NT2/D1 (cell line): Measurements from ENCODE around the gene RNF130.
A peak's percentile ranks its signal among the peaks of the same experiment; 100 is the strongest.

Experiments
- DNase-seq: peaks from one replicate; pipeline ENCODE4 v3.0.0-alpha.2; 2011; ENCODE audit warnings: low read depth, low spot score
- H3K27me3 ChIP-seq: 2 replicates; pipeline ENCODE4 v1.6.0; 2011; ENCODE audit warnings: mild to moderate bottlenecking; ENCODE audit not compliant: insufficient read length, insufficient read depth
- H3K36me3 ChIP-seq: 2 replicates; pipeline ENCODE4 v1.6.1; 2011; ENCODE audit warnings: mild to moderate bottlenecking, low read length, mixed read lengths; ENCODE audit not compliant: insufficient read depth, insufficient read length
- H3K4me1 ChIP-seq: 2 replicates; pipeline ENCODE4 v1.5.1; 2011; ENCODE audit not compliant: insufficient read depth, insufficient read length
- H3K4me3 ChIP-seq: 2 replicates; pipeline ENCODE4 v1.5.1; 2011; ENCODE audit warnings: low read depth; ENCODE audit not compliant: insufficient read length
- H3K9ac ChIP-seq: 2 replicates; pipeline ENCODE4 v1.6.0; 2011; ENCODE audit warnings: low read depth; ENCODE audit not compliant: insufficient read length
- H3K9me3 ChIP-seq: 2 replicates; pipeline ENCODE4 v1.5.1; 2011; ENCODE audit warnings: mild to moderate bottlenecking, low read length; ENCODE audit not compliant: insufficient read depth
- SUZ12 ChIP-seq: IDR thresholded peaks from 2 replicates; pipeline ENCODE4 v1.6.1; 2011; ENCODE audit not compliant: insufficient read length, insufficient read depth; ENCODE audit errors: extremely low read depth
- YY1 ChIP-seq: IDR thresholded peaks from 2 replicates; pipeline ENCODE4 v1.6.1; 2011; ENCODE audit not compliant: insufficient read length, insufficient read depth
- ZNF274 ChIP-seq: IDR thresholded peaks from 2 replicates; pipeline ENCODE4 v1.6.1; 2011; ENCODE audit warnings: mild to moderate bottlenecking, low read depth, low read length

The RNF130 gene

DNA sequence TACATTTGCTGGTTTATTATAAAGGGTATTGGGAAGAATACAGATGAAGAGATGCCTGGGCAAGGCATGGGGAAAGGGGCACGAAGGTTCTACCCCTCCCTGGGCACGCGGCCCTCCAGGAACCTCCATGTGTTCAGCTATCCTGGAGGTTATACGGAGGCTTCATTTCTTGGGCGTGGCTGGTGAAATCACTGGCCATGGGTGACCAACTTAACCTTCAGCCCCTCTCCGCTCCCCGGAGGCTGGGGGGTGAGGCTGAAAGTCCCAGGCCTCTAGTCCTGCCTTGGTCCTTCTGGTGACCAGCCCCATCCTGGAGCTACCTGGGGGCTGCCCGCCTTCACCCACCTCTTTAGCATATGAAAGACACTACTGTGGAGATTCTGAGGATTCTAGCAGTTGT, 17.0 kb upstream of the RNF130 start:
- H3K4me1 ChIP-seq, result peaks cover 12% of the 10 kb centered on the region
- H3K36me3 ChIP-seq, result no peaks in the 10 kb centered on the region
- peaks cover 11% of the 10 kb centered on the region; the same call in 1 of the 2 replicates for H3K9me3 ChIP-seq

GRCh38 chr5:180086816-180087399, 15.3 kb upstream of the RNF130 start:
- H3K4me1 ChIP-seq, result peaks cover 8% of the 10 kb centered on the region
- no peaks in the 10 kb centered on the region for H3K36me3 ChIP-seq
- H3K4me3 ChIP-seq, result no peak overlapping the region
- H3K9ac ChIP-seq, result no peak overlapping the region
- TF ChIP-seq YY1 (no peak), ZNF274 (no peak), SUZ12 (no peak)
- no peak for DNase-seq
- peaks cover 12% of the 10 kb centered on the region; the same call in 1 of the 2 replicates for H3K9me3 ChIP-seq
- H3K27me3 ChIP-seq, result no peaks in the 10 kb centered on the region

More for the DNA sequence above, 17.0 kb upstream of the RNF130 start:
- Histone ChIP-seq H3K27me3 (no peaks in the 10 kb centered on the region), H3K9ac (no peak overlapping the region), H3K4me3 (no peak overlapping the region)
- TF ChIP-seq ZNF274 (no peak), SUZ12 (no peak), YY1 (no peak)
- no peak for DNase-seq

DNA sequence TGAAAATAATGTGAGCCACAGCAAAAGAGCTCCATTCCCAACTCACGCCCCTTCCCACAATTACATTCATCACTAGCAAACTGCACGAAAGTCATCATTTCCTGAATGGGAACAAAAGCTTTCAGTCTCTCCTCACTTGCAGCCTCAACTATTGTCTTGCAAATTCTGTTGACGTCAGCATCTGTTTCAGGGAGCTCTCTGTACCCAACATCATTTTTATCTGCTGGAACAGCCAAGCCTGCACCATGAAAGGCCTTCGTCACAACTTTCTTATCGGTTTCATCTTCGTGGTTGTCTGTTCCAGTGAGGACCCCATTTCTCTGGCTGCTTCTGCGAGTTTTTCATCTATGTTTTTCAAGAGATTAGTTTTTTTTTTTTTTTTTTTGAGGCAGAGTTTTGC, 14.3 kb upstream of the RNF130 start:
- H3K4me3 ChIP-seq, result no peak overlapping the region
- H3K4me1 ChIP-seq, result peaks cover 8% of the 10 kb centered on the region
- no peaks in the 10 kb centered on the region for H3K27me3 ChIP-seq
- H3K9ac ChIP-seq, result no peak overlapping the region
- H3K36me3 ChIP-seq, result no peaks in the 10 kb centered on the region
- peaks cover 23% of the 10 kb centered on the region; the same call in 1 of the 2 replicates for H3K9me3 ChIP-seq
- TF ChIP-seq SUZ12 (no peak), YY1 (no peak), ZNF274 (no peak)
- peak; percentile 57 for DNase-seq

DNA sequence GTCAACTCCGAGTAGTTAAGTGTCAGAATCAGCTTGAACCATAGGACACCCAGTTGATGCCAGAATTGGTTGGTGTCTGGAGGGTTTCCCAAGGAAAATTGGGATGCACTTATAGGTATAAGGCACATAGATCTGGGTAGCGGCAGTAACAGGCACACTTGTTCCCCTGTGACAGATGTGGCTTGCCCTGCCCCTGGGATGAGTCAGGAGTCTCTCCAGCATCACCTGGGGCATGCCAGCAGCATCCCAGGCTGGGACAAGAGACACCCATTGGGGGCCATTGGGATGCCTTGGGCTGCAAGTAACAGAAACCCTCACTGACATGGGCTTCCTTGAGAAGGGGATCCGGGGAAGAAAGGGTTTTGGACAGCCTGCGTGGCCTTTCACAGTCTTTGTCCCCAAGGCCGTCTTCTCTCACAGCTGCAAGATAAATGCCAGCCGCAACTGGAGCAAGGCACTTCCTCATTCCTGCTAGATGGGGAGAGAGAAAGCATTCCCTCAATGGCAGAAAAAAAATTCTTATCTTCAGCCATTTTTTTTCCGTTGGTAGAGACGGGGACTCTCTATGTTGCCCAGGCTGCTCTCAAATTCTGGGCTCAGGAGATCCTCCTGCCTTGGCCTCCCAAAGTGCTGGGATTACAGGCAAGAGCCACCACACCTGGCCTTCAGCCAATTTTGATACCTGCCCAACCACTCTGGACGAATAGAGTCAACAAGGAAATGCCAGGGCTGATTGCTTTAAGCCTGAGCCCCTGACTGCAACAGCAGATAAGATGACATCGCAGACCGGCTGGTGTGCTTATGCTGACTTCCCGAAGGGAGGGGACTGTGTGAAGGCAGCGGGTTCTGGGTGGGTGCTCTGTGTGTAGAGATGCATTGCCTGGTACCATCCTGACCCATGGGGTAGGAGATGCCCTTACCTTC, 13.3 kb upstream of the RNF130 start:
- no peak overlapping the region for H3K9ac ChIP-seq
- no peak for DNase-seq
- no peaks in the 10 kb centered on the region for H3K27me3 ChIP-seq
- peaks cover 28% of the 10 kb centered on the region; the same call in 1 of the 2 replicates for H3K9me3 ChIP-seq
- no peaks in the 10 kb centered on the region for H3K36me3 ChIP-seq
- no peak overlapping the region for H3K4me3 ChIP-seq
- no peak for TF ChIP-seq YY1
- TF ChIP-seq ZNF274, result no peak
- TF ChIP-seq SUZ12, result no peak
- peaks cover 8% of the 10 kb centered on the region for H3K4me1 ChIP-seq

DNA sequence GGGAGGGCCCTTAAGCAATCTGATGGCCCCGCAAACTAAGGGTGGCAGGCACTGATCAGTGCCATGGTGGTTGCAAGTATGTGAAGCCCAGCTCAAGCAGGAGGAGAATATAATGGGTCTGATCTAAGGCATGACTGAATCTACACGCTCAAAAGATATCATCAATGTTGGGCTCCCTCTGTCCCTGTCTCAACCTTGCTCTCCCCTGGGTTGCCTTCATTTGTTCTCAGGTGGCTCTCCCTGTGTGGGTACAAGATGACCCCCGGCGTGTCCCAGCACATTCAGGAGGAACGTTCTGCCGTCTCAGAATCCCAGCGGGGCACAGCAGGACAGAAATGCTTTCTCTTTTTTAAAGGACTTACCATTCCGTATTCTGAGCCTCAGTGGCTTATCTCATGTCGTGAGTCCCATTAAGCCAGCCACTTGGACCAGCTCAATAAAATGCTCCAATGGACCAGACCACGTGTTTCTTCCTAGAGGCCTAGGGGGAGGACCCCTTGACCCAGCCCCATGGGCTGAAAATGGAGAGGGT, 12.0 kb upstream of the RNF130 start:
- peaks cover 8% of the 10 kb centered on the region for H3K4me1 ChIP-seq
- H3K9ac ChIP-seq, result no peak overlapping the region
- DNase-seq, result no peak
- no peaks in the 10 kb centered on the region for H3K27me3 ChIP-seq
- no peaks in the 10 kb centered on the region for H3K36me3 ChIP-seq
- TF ChIP-seq ZNF274 (no peak), YY1 (no peak), SUZ12 (no peak)
- peaks cover 28% of the 10 kb centered on the region; the same call in 1 of the 2 replicates for H3K9me3 ChIP-seq
- no peak overlapping the region for H3K4me3 ChIP-seq

GRCh38 chr5:180082633-180083420, 11.3 kb upstream of the RNF130 start:
- H3K36me3 ChIP-seq, result no peaks in the 10 kb centered on the region
- H3K27me3 ChIP-seq, result no peaks in the 10 kb centered on the region

More at GRCh38 chr5:180082633-180083420, 11.3 kb upstream of the RNF130 start:
- peak; percentile 88 for DNase-seq
- Histone ChIP-seq H3K9me3 (peaks cover 28% of the 10 kb centered on the region; the same call in 1 of the 2 replicates), H3K9ac (no peak overlapping the region), H3K4me3 (no peak overlapping the region), H3K4me1 (peaks cover 8% of the 10 kb centered on the region)
- no peak for TF ChIP-seq YY1
- TF ChIP-seq ZNF274, result no peak
- no peak for TF ChIP-seq SUZ12
